ENCODE measurements around the gene SETBP1. TPM values are rescaled to one million over a fixed set of nuclear protein-coding genes. Genes with fewer than 3 reads are reported as not detected.

SETBP1 gene
- total RNA-seq, 2 experiments from 2014 or later: 0.74 to 1.4 TPM

DNA sequence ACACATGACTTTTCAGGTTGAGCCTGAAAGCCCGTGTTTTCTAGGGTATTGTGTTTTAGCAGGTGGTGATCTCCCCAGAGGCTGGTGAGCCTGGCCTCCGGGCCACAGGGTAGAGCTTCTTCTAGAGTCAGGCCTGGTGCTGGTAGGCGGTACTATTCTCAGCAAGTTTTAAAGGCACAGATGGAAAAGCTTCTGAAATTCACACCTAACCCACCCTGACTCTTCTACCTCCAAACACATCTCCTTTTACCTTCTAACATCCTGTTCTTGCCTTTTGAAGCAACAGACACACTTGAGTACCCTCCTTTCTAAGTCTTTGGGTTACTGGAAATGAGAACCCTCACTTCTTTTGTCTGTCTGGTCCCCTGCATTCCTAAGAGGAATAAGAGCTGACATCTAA, 191.1 kb downstream of the SETBP1 start:
- Mint-ChIP-seq H3K27me3 (ENCODE audit: low read depth) (peaks cover 16% of the 10 kb centered on the region), H3K36me3 (ENCODE audit: low read depth) (no peaks in the 10 kb centered on the region), H3K9me3 (no peaks in the 10 kb centered on the region), H3K27ac (no peak overlapping the region), H3K4me1 (ENCODE audit: low read depth) (peaks cover 2% of the 10 kb centered on the region), H3K4me3 (no peak overlapping the region)
- no peak for DNase-seq
- intact Hi-C loops (cut with micrococcal nuclease): no loop called here
- CTCF ChIA-PET: no interaction called here

DNA sequence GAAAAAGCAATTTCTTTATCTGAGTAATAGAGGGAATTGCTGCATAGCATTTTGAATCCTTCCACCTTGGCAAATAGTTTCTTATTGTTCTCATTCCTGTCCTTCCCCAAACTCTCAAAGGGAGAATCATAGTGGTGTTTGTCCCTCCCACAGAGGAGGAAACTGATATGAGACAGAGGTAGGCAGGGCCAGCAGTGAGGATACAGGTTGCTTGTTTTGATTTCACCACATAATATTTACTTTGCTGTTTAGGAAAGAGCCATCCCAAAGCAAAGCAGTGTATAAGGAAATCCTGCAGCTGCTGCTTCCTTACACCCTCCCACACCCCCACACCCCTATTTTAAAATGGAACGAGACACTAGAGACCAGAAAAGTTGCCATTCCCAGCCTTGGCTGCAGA, 195.3 kb downstream of the SETBP1 start:
- Mint-ChIP-seq H3K27me3 (ENCODE audit: low read depth) (peaks cover 12% of the 10 kb centered on the region), H3K4me3 (no peak overlapping the region), H3K9me3 (no peaks in the 10 kb centered on the region), H3K4me1 (ENCODE audit: low read depth) (peaks cover 2% of the 10 kb centered on the region), H3K36me3 (ENCODE audit: low read depth) (no peaks in the 10 kb centered on the region), H3K27ac (no peak overlapping the region)
- CTCF ChIA-PET: no interaction called here
- no peak for DNase-seq
- intact Hi-C loops (cut with micrococcal nuclease): no loop called here

DNA sequence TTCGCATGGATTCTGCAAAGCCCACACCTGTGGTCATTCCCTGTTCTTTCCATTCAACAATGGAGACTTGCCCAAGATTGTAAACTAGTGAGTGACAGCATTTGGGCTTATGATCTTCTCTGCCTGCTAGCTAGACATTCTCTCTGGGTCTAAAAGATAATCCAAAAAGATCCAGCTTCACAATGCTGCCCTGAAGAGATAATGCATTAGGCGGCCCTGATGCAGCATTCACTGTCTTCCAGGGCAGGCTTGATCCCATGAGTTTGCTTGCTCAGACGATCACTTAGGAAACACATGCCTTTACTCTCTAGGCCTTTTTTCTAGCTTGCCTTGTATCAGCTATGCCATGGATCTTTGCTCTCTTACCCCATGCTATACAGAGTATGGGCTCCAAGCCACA, 196.1 kb downstream of the SETBP1 start:
- intact Hi-C loops (cut with micrococcal nuclease): no loop called here
- CTCF ChIA-PET: interaction anchor here (0.7 kb wide), 1 partner anchor 274 kb away, joined by 3 read pairs; no protein-coding TSS in a partner anchor

DNA sequence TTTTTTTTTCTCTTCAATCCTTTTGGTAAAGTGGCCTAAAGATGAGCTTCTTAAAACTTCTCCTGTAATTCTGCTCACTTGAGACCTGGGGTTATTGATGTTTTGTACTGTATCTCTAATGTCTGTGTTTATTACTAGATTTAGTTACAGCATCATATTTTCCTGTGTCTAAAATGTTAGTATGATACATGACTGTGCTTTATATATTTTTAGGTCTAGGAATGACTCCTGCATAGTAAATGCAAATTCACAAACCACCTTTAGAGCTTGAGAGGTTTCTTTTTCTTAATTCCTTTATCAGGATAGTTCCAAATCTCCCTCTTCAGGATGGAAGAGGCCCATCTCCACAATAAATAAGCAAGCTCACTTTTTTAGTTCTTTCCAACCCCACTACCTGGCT, 197.6 kb downstream of the SETBP1 start:
- no peak for DNase-seq
- Mint-ChIP-seq H3K9me3 (no peaks in the 10 kb centered on the region), H3K27ac (no peak overlapping the region), H3K4me1 (ENCODE audit: low read depth) (no peaks in the 10 kb centered on the region), H3K27me3 (ENCODE audit: low read depth) (peaks cover 19% of the 10 kb centered on the region), H3K4me3 (no peak overlapping the region), H3K36me3 (ENCODE audit: low read depth) (no peaks in the 10 kb centered on the region)
- CTCF ChIA-PET: no interaction called here
- intact Hi-C loops (cut with micrococcal nuclease): no loop called here

More for the DNA sequence above, 196.1 kb downstream of the SETBP1 start:
- Mint-ChIP-seq H3K36me3 (ENCODE audit: low read depth) (no peaks in the 10 kb centered on the region), H3K4me1 (ENCODE audit: low read depth) (no peaks in the 10 kb centered on the region), H3K4me3 (no peak overlapping the region), H3K9me3 (no peaks in the 10 kb centered on the region), H3K27ac (no peak overlapping the region), H3K27me3 (ENCODE audit: low read depth) (peaks cover 10% of the 10 kb centered on the region)
- DNase-seq: no peak

DNA sequence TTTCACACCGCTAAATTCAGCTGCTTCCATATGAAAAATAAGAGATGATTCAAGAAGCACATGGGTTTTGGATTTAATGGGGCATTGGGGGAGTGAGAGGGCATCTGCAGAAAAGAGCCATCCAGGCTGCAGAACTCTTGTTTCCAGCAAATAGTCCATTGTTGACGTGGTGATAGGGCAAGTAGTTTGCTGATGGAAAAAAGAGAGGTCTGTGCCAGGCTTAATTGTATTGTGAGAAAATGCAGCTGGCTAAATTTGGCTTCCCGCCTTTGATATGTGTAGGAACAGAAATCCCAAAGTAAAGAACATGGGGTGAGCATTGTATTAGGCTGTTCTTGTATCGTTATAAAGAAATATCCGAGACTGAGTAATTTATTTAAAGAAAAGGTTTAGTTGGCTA, 199.5 kb downstream of the SETBP1 start:
- Mint-ChIP-seq H3K27me3 (ENCODE audit: low read depth) (peaks cover 12% of the 10 kb centered on the region), H3K4me3 (no peak overlapping the region), H3K27ac (no peak overlapping the region), H3K4me1 (ENCODE audit: low read depth) (no peaks in the 10 kb centered on the region), H3K9me3 (no peaks in the 10 kb centered on the region), H3K36me3 (ENCODE audit: low read depth) (no peaks in the 10 kb centered on the region)
- intact Hi-C loops (cut with micrococcal nuclease): no loop called here
- no peak for DNase-seq
- CTCF ChIA-PET: no interaction called here

DNA sequence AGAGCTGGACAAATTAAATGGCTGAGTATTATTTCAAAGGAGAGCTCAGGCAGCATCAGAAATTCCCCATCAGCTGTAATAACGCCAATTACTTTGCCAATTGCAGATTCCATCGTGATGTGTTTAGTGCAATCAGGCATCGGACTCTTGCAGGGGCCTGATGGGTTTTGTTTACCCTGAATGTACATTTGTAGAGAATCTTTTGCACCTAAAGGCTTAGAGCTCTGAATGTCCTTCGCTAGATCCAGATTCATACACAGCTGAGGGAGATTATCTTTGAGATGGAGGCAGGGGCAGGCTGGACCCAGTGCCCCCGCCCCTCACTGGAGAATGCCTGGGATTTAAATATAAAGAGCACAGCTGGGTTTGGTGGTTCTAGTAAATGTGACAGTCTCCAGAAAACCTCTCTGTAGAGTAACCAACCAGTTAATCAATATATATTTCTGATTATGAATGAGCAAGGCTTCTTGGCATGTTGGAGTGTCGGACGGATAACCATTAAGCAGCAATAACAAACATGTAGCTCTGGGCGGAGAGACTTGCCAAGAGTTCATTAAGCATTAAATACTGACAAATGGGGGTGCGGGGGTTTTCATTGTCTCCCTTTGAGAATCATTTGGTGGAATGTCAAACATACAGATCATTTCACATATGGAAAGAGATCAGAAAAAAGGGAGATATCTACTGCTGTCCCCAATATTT, 200.9 kb downstream of the SETBP1 start:
- intact Hi-C loops (cut with micrococcal nuclease): no loop called here
- CTCF ChIA-PET: interaction anchor here (0.6 kb wide), 1 partner anchor 379 kb away, joined by 3 read pairs; no protein-coding TSS in a partner anchor
- Mint-ChIP-seq H3K4me1 (ENCODE audit: low read depth) (no peaks in the 10 kb centered on the region), H3K4me3 (no peak overlapping the region), H3K27ac (no peak overlapping the region), H3K27me3 (ENCODE audit: low read depth) (peaks cover 10% of the 10 kb centered on the region), H3K36me3 (ENCODE audit: low read depth) (no peaks in the 10 kb centered on the region), H3K9me3 (no peaks in the 10 kb centered on the region)
- no peak for DNase-seq

DNA sequence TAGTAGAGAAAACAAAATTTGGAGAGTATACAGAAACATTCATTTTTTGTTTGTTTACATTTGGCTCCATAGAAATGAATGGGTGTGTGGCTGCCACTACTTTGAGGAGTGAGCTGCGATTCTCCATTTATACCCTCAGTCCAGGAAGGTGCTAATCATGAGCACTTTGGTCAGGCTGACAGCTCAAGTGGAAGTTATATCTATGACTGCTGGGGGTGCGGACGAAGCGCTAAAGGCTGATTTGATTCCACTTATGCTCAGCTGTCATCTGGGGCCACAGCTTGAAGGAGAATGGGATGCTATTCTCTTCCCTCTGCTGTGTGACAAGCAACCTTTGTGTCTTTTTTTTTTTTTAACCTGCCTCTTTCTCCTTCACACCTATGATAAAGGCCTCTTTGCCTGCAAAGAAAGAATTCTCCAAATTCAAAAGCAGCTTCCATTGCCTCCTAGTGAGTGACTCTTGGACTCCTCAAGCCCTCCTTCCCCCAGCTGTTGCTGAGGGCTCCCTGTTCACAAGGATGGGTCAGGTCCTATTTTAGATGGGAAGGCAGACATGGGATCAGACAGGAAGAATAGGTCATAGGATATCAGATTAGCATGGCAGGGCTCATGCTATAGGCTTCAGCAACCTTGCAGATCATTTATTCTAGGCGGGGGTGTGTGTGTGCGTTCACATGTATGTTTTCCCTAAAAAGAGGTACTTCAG, 201.6 kb downstream of the SETBP1 start:
- no peak for DNase-seq
- Mint-ChIP-seq H3K4me1 (ENCODE audit: low read depth) (peaks cover 6% of the 10 kb centered on the region), H3K9me3 (no peaks in the 10 kb centered on the region), H3K36me3 (ENCODE audit: low read depth) (no peaks in the 10 kb centered on the region), H3K27me3 (ENCODE audit: low read depth) (peaks cover 9% of the 10 kb centered on the region), H3K4me3 (no peak overlapping the region), H3K27ac (no peak overlapping the region)
- intact Hi-C loops (cut with micrococcal nuclease): no loop called here
- CTCF ChIA-PET: interaction anchor here (0.6 kb wide), 1 partner anchor 119 kb away, joined by 3 read pairs; no protein-coding TSS in a partner anchor

DNA sequence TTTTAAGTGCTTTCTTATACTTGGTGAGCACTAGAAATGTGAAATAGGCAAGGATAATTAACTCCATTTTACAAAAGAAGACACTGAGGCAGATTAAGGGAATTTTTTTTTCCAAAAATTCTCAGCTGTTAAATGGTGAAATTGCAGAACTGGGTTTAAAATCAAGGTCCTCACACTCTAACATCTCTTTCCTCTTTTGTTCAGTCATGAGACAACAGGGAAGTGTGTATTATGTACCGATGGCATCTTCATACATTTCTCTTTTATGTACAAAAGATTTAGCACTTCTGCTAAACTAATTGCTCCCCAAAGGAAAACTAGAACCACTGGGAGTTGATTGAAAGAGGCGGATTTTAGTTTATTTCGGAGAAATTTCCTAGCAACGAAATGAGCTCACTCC, 203.0 kb downstream of the SETBP1 start:
- Mint-ChIP-seq H3K4me3 (no peak overlapping the region), H3K27me3 (ENCODE audit: low read depth) (peaks cover 9% of the 10 kb centered on the region), H3K9me3 (no peaks in the 10 kb centered on the region), H3K4me1 (ENCODE audit: low read depth) (peaks cover 14% of the 10 kb centered on the region), H3K27ac (no peak overlapping the region), H3K36me3 (ENCODE audit: low read depth) (no peaks in the 10 kb centered on the region)
- DNase-seq: no peak
- intact Hi-C loops (cut with micrococcal nuclease): no loop called here
- CTCF ChIA-PET: no interaction called here

DNA sequence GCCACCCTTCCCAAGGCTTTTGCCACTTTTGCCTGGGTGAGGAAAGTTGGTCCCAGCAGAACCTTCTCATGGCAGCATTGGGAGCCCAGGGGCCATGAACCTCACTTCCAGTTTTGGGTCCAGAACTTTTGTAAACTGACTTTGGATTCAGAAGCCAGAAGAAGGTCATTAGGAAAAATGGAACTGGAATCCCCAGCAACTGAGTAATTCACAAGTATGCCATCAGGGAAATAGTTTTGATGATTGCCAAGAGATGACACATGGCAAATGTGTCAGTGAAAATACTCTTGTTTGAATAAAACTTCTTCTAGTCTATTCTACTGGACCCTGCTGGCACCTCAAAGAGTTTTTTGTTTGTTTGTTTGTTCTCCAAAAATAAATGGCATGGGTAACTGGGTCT, 203.7 kb downstream of the SETBP1 start:
- CTCF ChIA-PET: no interaction called here
- intact Hi-C loops (cut with micrococcal nuclease): no loop called here
- Mint-ChIP-seq H3K9me3 (no peaks in the 10 kb centered on the region), H3K4me1 (ENCODE audit: low read depth) (peaks cover 17% of the 10 kb centered on the region), H3K36me3 (ENCODE audit: low read depth) (no peaks in the 10 kb centered on the region), H3K4me3 (no peak overlapping the region), H3K27ac (no peak overlapping the region), H3K27me3 (ENCODE audit: low read depth) (peaks cover 9% of the 10 kb centered on the region)
- DNase-seq: no peak

DNA sequence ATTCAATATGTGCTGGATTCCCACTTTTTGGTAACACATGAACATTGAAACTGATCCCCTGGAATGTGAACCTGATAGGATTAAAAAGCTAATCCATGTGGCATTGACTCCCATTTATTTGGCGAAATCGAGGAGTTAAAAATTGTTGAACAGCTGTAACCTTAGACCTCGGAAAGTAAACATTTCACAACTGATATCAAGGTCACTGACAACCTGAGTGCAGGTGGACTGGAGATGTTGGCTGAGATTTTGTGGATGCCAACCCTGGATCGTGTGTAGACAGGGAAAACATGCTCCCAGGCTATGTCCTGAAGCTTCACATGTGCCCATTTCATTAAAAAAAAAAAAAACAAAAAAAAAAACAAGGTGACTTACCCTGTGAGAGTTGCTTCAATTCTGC, 204.8 kb downstream of the SETBP1 start:
- Mint-ChIP-seq H3K27me3 (ENCODE audit: low read depth) (peaks cover 9% of the 10 kb centered on the region), H3K36me3 (ENCODE audit: low read depth) (no peaks in the 10 kb centered on the region), H3K4me3 (no peak overlapping the region), H3K9me3 (peaks cover 3% of the 10 kb centered on the region), H3K27ac (no peak overlapping the region), H3K4me1 (ENCODE audit: low read depth) (peaks cover 17% of the 10 kb centered on the region)
- CTCF ChIA-PET: interaction anchor here (0.6 kb wide), 1 partner anchor 126 kb away, joined by 4 read pairs; no protein-coding TSS in a partner anchor
- intact Hi-C loops (cut with micrococcal nuclease): loop anchor here (5.0 kb wide), 3 partner anchors 528 to 1052 kb away; no protein-coding TSS in a partner anchor
- no peak for DNase-seq

DNA sequence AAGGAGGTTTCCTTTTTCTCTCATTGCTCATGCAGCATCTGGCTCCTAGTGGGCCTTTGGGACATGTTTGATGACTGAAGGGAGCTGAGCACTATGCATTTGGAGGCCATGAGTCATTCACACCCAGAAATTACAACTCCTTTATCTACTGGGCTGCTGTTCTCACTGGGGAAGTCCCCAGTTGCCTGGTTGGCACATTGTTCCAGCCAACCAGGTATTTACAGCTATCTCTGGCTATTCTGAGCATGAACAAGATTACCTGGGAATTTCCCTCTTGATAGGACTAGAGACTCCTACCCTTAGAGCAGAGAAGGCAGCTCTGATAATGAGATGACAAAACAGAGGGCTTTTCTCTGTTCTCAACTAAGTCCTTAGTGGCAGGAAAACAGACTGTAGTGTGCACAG, 206.5 kb downstream of the SETBP1 start:
- Mint-ChIP-seq H3K27me3 (ENCODE audit: low read depth) (peaks cover 7% of the 10 kb centered on the region), H3K9me3 (peaks cover 11% of the 10 kb centered on the region), H3K4me3 (no peak overlapping the region), H3K4me1 (ENCODE audit: low read depth) (peaks cover 17% of the 10 kb centered on the region), H3K36me3 (ENCODE audit: low read depth) (peaks cover 2% of the 10 kb centered on the region), H3K27ac (peak overlapping the region; percentile 78)
- intact Hi-C loops (cut with micrococcal nuclease): loop anchor here (1.0 to 5.0 kb wide), 10 partner anchors 48 to 1050 kb away; no protein-coding TSS in a partner anchor
- DNase-seq: peak; percentile 76
- CTCF ChIA-PET: interaction anchor here (0.8 to 1.5 kb wide), 4 partner anchors 9 to 209 kb away, joined by 3 to 5 read pairs (median 3); partner anchors contain the start of gene SETBP1

DNA sequence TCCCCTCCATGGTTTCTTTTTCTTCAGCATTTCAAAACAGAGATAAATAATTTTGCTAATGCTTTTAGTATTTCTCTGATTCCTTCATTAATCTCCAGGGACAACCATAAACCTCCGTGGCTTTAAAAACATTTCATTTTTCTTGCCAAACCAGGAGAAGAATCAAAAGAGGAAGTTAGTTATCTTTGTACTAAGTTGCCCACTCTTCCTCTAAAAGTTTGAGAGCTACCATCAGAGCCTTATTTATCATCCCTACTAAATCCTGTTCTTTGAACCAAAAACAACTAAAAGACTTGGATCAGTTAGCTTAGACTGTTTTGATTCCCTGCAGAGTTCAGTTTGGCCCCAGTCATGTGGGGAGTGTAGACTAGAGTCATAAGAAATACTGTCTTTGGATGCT, 208.4 kb downstream of the SETBP1 start:
- H3K27ac Mint-ChIP-seq: no peak overlapping the region
- H3K36me3 Mint-ChIP-seq (ENCODE audit: low read depth): peaks cover 2% of the 10 kb centered on the region
- intact Hi-C loops (cut with micrococcal nuclease): loop anchor here (5.0 kb wide), 3 partner anchors 532 to 1048 kb away; no protein-coding TSS in a partner anchor

More for the DNA sequence above, 208.4 kb downstream of the SETBP1 start:
- Mint-ChIP-seq H3K4me3 (no peak overlapping the region), H3K4me1 (ENCODE audit: low read depth) (peaks cover 32% of the 10 kb centered on the region), H3K9me3 (peaks cover 11% of the 10 kb centered on the region), H3K27me3 (ENCODE audit: low read depth) (no peaks in the 10 kb centered on the region)
- CTCF ChIA-PET: no interaction called here
- DNase-seq: no peak

All from activated naive CD4-positive, alpha-beta T cell treated with anti-CD3 and anti-CD28 coated beads for 36 hours (primary cell).